HT-29 (cell line): Measurements from ENCODE around the gene FAM118B. TPM values are rescaled to one million over a fixed set of nuclear protein-coding genes. Genes with fewer than 3 reads are reported as not detected.
A peak's percentile ranks its signal among the peaks of the same experiment; 100 is the strongest.
"Not testable (repeated sequence)": the region's sequence is repeated elsewhere in the genome, so short reads cannot be mapped to it uniquely, and the experiment has no call there.

Experiments used
- DNase-seq: peaks from one replicate; pipeline ENCODE4 v3.0.0-alpha.2; 2015; ENCODE audit warnings: low spot score
- total RNA-seq: library from RNA; depleted of rRNA; stranded (reverse); fragments of >200 nt; shearing (Covaris generic); gene quantifications from 2 replicates; pipeline ENCODE4 v1.2.3, GENCODE V29; 2014

Gene FAM118B
- total RNA-seq, 1 experiment from 2014 or later: 16.3 TPM

DNA sequence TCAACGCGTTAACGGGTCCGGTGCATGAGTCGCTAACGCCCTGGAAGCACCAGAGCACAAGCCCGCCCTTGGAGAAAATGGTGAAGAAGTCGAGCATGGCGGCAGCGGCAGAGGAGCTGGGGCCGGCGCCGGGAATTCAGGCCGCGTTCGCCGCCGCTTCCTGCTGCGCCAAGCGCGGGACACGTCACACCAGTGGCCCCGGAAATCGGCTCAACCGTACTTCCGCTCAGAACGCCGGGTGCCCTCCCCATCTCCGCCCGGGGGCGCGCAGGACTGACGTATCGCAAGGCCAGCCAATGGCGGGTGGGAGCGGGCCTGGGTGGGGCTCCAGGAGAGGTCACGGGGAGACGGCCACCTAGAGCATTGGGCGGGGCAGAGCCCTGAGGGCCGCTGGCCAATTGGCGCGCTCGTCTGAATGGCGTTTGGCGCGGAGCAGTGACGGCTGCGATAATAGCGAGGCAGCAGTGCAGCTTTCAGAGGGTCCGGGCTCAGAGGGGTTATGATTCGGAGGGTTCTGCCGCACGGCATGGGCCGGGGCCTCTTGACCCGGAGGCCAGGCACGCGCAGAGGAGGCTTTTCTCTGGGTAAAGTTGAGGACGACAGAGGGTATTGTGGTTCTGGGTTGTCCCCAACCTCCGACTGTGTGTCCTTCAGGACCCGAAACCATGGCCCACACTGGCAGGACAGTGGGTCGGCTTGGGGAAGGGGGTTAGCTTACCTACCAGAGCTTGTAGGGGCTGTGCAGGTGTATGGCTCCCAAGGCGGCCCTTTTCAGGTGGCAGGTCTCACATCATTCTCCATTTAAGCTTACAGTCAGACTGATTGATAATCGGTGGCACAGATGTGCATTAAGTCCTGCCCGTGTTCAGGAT lies 57.4 kb downstream of the FAM118B start, which contains the start of the genes FOXRED1 and SRPRA:
Gene FOXRED1, plus strand, starts transcription at position 447 of the 872 bp plus-strand sequence. Its CDS starts 53 bp downstream, at position 500.
Gene SRPRA, minus strand, starts transcription at position 188 of the 872 bp plus-strand sequence. Its CDS starts 91 bp downstream, at position 97.
- DNase-seq: peak; percentile 100

GRCh38 chr11:126277322-126277721 lies 65.7 kb downstream of the FAM118B start:
- no peak for DNase-seq

GRCh38 chr11:126277780-126278179 lies 66.2 kb downstream of the FAM118B start:
- no peak for DNase-seq

DNA sequence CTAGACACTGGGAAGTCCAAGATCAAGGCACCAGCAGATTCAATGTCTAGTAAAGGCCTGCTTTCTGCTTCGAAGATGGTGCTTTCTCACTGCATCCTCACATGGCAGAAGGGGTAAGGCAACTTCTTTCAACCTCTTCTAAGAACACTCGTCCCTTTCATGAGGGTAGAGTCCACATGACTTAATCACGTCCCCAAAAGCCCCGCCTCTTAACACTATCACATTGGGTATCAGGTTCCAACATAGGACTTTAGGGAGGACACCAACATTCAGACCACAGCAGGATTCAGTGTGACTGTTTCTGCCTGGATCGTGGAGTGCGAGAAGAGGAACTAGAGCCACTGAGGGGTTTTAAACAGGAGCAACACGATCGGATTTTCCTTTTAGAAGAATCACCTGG lies 67.6 kb downstream of the FAM118B start:
- DNase-seq: no peak

DNA sequence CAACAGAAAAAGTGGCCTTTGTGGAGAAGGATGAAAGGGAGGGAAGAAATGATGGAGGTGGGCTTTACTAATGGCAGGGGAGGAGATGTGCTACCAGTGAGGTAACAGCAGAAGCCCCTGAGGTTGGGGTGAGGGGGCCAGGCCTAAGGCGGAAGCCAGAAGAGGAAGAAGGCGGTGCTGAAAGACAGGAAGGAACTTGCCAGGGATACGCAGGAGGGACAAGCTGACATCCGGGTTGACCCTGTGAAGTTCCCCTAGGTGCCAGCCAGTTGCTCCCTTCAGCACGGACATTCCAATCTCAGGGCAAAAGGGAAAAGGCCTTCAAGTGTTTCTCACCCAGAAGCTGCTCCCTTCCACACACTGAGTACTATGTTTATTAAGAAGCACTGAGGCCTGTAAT lies 69.0 kb downstream of the FAM118B start:
- no peak for DNase-seq

DNA sequence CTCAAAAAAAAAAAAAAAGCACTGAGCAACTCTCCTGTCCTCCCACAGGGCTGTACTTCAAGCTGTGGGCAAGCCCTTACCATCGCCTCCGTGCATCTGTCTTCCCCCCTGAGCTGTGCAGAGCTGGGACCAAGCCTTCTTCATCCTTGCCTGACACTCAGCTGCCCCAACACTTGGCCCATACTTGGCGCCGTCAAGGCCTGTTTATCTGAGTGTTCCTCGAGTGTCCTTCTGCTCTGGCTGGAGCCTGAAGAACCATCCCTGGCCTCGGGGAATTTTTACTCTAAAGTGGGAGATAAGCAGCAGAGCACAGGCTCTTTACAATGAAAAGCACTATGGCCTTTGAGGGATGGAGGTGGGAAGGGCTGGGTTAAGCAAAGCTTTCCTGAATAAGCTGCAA lies 69.7 kb downstream of the FAM118B start:
- DNase-seq: no peak

GRCh38 chr11:126281666-126282175 lies 70.1 kb downstream of the FAM118B start:
- no peak for DNase-seq

DNA sequence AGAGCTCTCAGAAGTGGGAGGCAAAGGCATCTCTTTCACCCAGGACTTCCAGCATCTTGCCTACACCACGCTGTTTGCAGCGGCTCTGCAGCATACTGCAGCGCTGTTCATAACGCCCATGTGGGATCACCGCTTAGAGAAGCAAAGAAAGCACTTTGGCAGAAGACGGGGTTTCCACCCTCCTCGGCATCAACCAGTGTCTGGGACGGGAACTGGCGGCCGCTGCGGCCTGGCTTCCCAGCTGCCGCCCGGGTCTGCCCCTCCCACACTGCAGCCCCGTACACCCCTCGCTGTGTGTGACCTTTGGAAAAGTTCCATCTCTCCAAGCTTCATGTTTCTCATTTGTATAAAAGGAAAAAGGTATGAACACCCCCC lies 70.8 kb downstream of the FAM118B start:
- DNase-seq: peak; percentile 57

GRCh38 chr11:126282736-126283591 lies 71.4 kb downstream of the FAM118B start, which contains the start of gene TIRAP:
TSS of gene TIRAP (plus strand) at chr11:126283093. CDS start at chr11:126290895, 7,802 bp downstream.
- DNase-seq: peak; percentile 71

DNA sequence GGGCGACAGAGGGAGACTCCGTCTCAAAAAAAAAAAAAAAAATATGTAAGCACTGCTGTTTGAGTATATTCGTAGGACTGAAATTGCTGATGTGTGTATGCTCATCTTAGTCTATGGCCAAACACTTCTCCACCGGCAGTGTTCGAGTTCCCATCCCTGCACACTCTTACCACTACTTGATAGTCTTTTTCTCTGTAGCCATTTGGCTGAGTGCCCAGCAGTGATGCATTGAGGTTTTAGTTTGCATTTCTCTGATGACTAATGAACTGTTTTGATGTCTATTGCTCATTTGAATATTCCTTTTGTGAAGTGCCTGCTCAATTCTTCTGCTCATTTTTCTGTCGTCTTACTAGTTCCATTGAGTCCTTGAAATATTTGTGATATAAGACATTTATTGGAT lies 73.2 kb downstream of the FAM118B start:
- peak; percentile 99 for DNase-seq

DNA sequence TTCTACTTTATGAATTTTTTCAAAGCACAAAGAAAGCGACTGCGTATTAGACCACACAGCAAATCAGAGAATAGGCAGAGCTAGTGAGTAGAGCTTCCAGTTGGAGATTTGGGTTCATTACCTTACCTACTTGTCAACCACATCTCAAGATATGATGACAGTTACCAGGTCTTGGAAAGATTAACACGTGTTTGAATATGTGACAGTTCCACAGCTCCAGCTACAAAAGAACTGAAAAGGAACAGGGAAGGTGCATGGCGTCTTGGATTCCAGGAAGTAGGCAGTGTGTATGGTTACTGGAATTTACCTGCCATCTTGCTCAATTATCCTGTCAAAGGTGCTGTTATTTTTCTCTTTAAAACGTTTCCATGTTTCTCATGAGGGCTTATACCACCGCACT lies 76.7 kb downstream of the FAM118B start:
- DNase-seq: no peak

DNA sequence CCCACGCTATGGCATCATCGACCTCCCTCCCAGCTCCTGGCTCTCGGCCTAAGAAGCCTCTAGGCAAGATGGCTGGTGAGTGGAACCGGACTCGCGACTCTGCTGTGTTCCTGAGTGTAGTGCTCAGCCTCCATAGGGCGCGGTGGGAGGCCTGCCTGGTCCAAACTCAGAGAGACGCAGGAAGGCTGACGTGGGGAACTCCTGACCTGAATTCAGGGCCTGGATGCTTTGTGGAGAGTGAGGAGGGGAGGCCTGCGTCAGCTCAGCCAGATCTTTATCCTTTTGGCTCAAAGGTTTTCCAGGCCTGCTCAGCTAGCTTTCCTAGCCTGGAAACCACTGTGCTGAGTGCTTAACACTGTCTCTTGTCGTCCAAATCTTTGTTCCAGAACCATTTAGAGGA lies 79.3 kb downstream of the FAM118B start:
- no peak for DNase-seq

DNA sequence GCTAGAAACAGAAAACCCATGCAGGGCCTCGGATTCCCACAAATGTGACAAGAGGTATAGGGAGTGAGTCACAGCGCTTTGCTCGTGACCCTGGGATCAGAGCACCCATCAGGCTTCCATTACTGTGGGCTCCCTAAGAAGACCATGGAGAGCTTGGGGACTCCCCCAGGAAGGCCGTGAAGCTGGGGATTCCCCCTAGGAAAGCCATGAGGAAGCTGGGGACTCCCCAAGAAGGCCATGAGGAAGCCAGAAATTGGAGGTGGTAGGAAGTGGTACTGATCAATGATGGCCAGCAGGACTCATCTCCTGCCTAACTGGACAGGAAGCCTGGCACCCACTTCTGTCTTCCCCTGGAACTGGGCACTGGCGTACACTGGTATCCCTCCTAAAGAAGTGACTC lies 82.1 kb downstream of the FAM118B start:
- no peak for DNase-seq

GRCh38 chr11:126297004-126297403 lies 85.4 kb downstream of the FAM118B start:
- DNase-seq: no peak

GRCh38 chr11:126303623-126304456 lies 92.3 kb downstream of the FAM118B start, which contains the start of gene DCPS:
TSS of gene DCPS (plus strand) at chr11:126304060. CDS start at chr11:126304081, 21 bp downstream.
- peak; percentile 96 for DNase-seq

DNA sequence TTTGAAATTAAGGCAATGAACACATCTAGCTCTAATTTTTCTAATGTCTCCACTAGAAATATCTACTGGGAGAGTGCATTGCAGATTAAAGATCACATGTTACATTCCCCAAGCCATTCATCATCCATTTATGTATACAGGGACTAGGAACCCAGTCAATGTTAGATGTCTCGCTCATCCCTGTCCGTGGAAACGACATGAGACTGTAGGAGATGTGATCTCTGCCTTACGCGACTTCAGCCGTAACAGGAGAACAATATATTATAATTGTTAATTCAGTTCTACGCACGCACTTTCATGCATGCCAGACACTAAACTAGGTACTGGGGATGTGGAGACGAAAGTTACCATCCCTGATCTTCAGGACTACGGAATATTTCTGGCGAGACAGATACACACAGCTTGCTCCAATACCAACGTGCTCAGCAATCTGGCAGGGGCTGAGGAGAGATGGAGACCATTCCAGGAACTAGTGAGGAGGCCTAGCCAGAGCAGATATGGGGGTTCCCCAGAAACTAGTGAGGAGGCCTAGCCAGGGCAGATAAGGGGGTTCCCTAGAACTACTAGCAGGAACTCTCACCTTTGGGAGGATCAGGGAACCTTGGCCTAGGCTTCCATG lies 93.0 kb downstream of the FAM118B start:
- DNase-seq: no peak

DNA sequence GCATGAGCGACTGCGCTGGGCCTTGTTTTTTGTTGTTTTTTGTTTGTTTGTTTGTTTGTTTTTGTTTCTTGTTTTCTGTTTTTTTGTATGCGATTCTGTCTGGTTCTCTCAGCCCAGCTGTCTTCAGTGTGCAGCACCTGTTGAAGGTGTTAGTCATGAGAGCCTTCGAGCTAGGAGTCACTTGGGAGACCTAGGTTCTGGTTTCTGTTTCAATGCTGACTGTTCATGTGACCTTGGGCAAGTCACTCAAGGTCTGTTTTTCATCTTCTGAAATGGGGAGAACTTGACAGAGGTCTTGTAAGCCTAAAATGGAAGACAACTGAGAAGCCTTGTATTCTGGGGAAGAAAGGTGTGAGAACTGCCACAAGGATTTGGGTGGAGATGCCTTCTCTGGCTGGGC lies 94.1 kb downstream of the FAM118B start:
- DNase-seq: no peak

GRCh38 chr11:126307706-126308105 lies 96.1 kb downstream of the FAM118B start:
- peak; percentile 71 for DNase-seq

- no peak for DNase-seq
Observed at GRCh38 chr11:126308271-126308671, 96.7 kb downstream of the FAM118B start.

GRCh38 chr11:126308771-126309170 lies 97.2 kb downstream of the FAM118B start:
- DNase-seq: not testable (repeated sequence)
